Nephron progenitor cell (in vitro differentiated cells): ENCODE results near the gene YJEFN3.

Experiments used
- DNase-seq: peaks from one replicate; pipeline ENCODE4 v3.0.0; 2021
- H3K27ac Mint-ChIP-seq: 2 replicates; pipeline ENCODE4 v1.8.0; 2021; ENCODE audit warnings: mild to moderate bottlenecking, moderate library complexity, mixed read lengths
- H3K27me3 Mint-ChIP-seq: 2 replicates; pipeline ENCODE4 v1.8.0; 2021; ENCODE audit warnings: mild to moderate bottlenecking, low read depth, mixed read lengths; ENCODE audit not compliant: poor library complexity
- H3K36me3 Mint-ChIP-seq: 2 replicates; pipeline ENCODE4 v1.8.0; 2021; ENCODE audit warnings: low read depth, mixed read lengths
- H3K4me1 Mint-ChIP-seq: 2 replicates; pipeline ENCODE4 v1.8.0; 2021; ENCODE audit warnings: mixed read lengths
- H3K4me3 Mint-ChIP-seq: 2 replicates; pipeline ENCODE4 v1.8.0; 2021; ENCODE audit warnings: mild to moderate bottlenecking, moderate library complexity, mixed read lengths
- H3K9me3 Mint-ChIP-seq: 2 replicates; pipeline ENCODE4 v1.8.0; 2021; ENCODE audit warnings: mild to moderate bottlenecking, moderate library complexity, mixed read lengths
- TF ChIP-seq, protein P1 (sequence below): fragments of 200-600 bp; sonication (generic); IDR thresholded peaks from 2 replicates; pipeline ENCODE4 v1.5.0; 2021; ENCODE audit warnings: antibody characterized with exemption

Gene YJEFN3

DNA sequence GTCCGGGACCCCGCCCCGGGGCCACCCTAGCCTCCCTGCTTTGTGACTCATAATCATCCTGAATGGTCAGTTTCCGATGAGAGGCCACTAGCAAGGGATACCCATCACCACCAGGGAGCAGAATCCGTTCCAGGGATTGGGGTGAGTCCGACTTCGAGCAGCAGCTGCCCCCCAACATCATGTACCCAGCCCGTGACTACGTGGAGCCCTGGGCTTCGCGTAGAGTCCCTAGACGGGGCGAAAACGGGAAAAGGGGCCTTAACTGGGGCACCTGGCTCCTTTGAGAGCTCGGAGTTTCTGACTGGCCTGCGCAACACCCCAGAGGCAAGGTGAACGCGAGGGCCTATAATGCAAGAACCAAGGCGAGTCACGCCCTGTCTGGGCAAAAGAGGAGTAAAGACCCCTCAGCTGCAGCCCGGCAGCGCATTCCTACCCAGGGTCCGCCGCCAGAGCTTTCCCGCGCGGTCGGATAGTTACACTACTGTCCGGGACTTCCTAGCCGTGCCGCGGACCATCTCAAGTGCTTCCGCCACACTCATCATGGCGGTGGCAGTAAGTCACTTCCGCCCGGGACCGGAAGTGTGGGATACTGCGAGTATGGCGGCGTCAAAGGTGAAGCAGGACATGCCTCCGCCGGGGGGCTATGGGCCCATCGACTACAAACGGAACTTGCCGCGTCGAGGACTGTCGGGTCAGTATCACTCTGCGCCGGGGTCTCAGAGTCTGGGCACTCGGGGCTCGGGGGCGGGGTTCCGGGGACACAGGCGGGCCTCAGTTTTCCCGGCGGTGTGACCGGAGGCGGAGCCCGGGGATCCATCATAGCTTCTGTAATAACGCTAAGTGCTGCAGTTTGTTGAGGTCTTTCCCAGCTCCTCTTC lies 12.8 kb upstream of the YJEFN3 start, which contains the start of gene NDUFA13:
NDUFA13 (plus strand) TSS at position 584 of the 878 bp plus-strand sequence; CDS start at position 598, 14 bp downstream.
- DNase-seq, result peak; percentile 96
- H3K27me3 Mint-ChIP-seq, result no peaks in the 10 kb centered on the region
- no peaks in the 10 kb centered on the region for H3K9me3 Mint-ChIP-seq
- H3K4me1 Mint-ChIP-seq, result peaks cover 23% of the 10 kb centered on the region
- peak within 1 kb of the TSS; percentile 86 for H3K27ac Mint-ChIP-seq
- H3K36me3 Mint-ChIP-seq, result peaks cover 31% of the 10 kb centered on the region
- peak within 1 kb of the TSS; percentile 93 for H3K4me3 Mint-ChIP-seq
- TF ChIP-seq, protein P1, sequence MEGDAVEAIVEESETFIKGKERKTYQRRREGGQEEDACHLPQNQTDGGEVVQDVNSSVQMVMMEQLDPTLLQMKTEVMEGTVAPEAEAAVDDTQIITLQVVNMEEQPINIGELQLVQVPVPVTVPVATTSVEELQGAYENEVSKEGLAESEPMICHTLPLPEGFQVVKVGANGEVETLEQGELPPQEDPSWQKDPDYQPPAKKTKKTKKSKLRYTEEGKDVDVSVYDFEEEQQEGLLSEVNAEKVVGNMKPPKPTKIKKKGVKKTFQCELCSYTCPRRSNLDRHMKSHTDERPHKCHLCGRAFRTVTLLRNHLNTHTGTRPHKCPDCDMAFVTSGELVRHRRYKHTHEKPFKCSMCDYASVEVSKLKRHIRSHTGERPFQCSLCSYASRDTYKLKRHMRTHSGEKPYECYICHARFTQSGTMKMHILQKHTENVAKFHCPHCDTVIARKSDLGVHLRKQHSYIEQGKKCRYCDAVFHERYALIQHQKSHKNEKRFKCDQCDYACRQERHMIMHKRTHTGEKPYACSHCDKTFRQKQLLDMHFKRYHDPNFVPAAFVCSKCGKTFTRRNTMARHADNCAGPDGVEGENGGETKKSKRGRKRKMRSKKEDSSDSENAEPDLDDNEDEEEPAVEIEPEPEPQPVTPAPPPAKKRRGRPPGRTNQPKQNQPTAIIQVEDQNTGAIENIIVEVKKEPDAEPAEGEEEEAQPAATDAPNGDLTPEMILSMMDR, result no peak

DNA sequence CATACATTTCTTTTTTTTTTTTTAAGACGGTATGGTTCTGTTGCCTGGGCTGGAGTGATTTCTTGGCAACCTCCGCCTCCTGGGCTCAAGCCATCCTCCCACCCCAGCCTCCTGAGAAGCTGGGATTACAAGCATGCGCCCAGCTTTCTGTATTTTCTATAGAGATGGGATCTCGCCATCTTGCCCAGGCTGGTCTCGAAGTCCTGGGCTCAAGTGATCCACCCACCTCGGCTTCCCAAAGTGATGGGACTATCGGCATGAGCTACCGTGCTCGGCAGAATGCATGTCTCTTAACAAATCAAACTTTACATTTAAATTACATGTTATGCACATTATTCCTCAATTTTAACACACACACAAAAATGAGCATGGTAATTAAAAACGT lies 11.5 kb upstream of the YJEFN3 start:
- Mint-ChIP-seq H3K4me3 (peak overlapping the region; percentile 93), H3K9me3 (peaks cover 3% of the 10 kb centered on the region), H3K27ac (no peak overlapping the region)

DNA sequence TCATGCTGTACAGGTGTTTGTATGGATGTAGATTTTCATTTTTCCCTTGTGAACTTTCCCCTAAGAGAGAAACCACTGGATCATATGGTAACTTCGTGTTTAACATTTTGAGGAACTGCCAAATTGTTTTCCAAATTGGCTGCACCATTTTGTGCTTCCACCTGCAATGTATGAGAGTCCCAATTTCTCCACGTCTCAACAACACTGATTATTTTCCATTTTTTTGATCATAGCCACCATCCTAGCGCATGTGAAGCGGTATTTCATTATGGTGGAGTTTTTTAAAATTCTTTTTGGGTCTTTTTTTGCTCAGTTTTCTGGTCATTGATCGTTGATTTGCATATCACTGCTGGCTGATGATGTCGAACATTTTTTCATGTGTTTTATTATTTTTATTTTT lies 7.7 kb upstream of the YJEFN3 start:
- Mint-ChIP-seq H3K9me3 (peaks cover 3% of the 10 kb centered on the region), H3K4me3 (no peak overlapping the region), H3K36me3 (peaks cover 30% of the 10 kb centered on the region), H3K27me3 (no peaks in the 10 kb centered on the region), H3K27ac (no peak overlapping the region), H3K4me1 (peaks cover 40% of the 10 kb centered on the region)
- DNase-seq, result no peak
- TF ChIP-seq, protein P1, result no peak

More for the DNA sequence above, 11.5 kb upstream of the YJEFN3 start:
- Mint-ChIP-seq H3K36me3 (peaks cover 33% of the 10 kb centered on the region), H3K27me3 (no peaks in the 10 kb centered on the region), H3K4me1 (peaks cover 21% of the 10 kb centered on the region)
- no peak for DNase-seq
- TF ChIP-seq, protein P1, result no peak

DNA sequence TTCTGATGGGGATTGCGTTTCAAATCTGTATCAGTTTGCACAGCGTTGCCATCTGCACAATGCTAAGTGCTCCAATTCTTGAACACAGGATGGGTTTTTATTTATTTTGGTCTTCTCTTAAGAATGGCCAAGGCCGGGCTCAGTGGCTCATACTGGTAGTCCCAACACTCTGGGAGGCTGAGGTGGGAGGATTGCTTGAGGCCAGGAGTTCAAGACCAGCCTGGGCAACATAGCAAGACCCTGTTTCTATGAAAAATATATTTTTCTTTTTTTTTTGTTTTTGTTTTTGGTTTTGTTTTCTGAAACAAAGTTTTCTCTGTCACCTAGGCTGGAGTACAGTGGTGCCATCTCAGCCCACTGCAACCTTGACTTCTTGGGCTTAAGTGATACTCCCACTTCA lies 5.5 kb upstream of the YJEFN3 start:
- H3K4me3 Mint-ChIP-seq, result no peak overlapping the region
- no peak overlapping the region for H3K27ac Mint-ChIP-seq
- peaks cover 50% of the 10 kb centered on the region for H3K4me1 Mint-ChIP-seq
- peaks cover 30% of the 10 kb centered on the region for H3K36me3 Mint-ChIP-seq
- DNase-seq, result no peak
- peaks cover 9% of the 10 kb centered on the region for H3K27me3 Mint-ChIP-seq
- peaks cover 3% of the 10 kb centered on the region for H3K9me3 Mint-ChIP-seq
- TF ChIP-seq, protein P1, result no peak

DNA sequence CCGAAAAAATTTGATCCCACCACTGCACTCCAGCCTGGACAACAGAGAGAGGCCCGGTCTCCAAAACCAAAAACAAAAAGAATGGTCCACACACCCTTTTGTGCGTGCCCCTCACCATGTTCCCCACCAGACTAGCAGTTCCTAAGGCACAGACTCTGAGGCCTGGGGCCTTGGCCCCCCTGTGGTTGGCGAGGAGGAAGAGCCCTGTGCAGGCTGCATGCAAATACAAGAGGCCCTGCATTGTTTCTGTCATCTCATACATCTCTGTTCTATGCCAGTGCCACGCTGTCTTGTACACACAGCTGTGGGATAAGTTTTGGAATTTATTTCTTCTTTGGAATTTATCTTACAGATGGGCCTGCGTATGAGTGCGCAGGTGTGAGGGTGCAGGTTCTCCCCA lies 4.7 kb upstream of the YJEFN3 start:
- Mint-ChIP-seq H3K27ac (peak overlapping the region; percentile 83), H3K4me1 (peaks cover 49% of the 10 kb centered on the region), H3K36me3 (peaks cover 28% of the 10 kb centered on the region), H3K4me3 (no peak overlapping the region), H3K9me3 (peaks cover 3% of the 10 kb centered on the region), H3K27me3 (peaks cover 9% of the 10 kb centered on the region)
- TF ChIP-seq, protein P1, result no peak
- no peak for DNase-seq
